Measurements from ENCODE around the gene P3H4. TPM values are rescaled to one million over a fixed set of nuclear protein-coding genes. Genes with fewer than 3 reads are reported as not detected.

P3H4 gene
- total RNA-seq, 1 donor = 59.7 TPM

DNA sequence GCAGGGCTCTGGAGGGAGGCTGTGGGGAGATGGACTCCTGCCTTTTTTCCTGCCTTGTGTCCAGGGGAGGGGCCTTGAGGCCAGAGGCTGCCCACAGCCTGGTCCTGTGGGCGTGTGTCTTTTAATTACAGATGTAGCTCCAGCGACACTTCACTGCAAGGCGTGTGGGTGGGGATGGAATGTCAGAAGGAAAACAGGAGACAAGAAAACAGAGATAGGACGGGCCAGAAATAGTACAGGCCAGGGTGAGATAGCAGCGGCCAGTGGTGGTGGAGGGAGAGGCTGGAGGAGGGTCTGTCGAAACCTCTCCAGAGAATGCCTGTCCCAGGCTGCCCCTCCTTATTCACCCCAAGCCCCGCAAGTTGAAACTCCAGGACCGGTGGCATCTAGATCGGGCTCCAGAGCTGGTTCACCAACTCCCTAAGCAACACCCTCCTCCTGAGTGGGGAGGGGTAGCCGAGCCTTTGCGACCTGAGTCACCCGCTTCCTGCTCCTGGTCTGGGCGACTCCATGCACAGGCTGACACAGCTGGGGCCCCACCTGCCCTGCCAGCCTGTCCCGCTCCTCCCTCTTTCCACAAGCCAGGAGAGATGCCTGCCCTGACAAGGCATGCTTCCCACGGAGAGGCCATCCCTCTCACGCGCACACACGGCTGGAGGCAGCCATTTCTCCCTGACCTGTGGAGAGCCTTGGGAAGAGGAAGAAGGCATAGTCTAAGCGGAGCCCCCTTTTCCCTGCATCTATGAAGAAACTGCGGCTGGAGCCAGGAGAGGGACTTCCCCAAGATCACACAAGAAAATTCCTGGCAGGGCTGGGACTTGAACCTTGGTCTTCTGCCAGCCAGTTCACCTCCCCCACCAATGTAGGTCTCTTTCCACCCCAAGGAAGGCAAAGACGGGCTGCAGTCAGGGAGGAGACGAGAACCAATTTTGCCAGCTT lies 18.6 kb downstream of the P3H4 start:
- H3K79me2 ChIP-seq (ENCODE audit: insufficient read depth, low read length) = no peaks in the 10 kb centered on the region
- peak overlapping the region; percentile 61 for H3K4me2 ChIP-seq (ENCODE audit: insufficient read depth, low read length)
- H3K4me3 ChIP-seq (ENCODE audit: insufficient read depth, low read length) = peak overlapping the region; percentile 35
- DNase-seq (ENCODE audit: insufficient read length, low spot score, missing footprints) = peak; percentile 90
- no peak overlapping the region for H3K27ac ChIP-seq (ENCODE audit: low read depth, low read length)
- TF ChIP-seq, protein P1, sequence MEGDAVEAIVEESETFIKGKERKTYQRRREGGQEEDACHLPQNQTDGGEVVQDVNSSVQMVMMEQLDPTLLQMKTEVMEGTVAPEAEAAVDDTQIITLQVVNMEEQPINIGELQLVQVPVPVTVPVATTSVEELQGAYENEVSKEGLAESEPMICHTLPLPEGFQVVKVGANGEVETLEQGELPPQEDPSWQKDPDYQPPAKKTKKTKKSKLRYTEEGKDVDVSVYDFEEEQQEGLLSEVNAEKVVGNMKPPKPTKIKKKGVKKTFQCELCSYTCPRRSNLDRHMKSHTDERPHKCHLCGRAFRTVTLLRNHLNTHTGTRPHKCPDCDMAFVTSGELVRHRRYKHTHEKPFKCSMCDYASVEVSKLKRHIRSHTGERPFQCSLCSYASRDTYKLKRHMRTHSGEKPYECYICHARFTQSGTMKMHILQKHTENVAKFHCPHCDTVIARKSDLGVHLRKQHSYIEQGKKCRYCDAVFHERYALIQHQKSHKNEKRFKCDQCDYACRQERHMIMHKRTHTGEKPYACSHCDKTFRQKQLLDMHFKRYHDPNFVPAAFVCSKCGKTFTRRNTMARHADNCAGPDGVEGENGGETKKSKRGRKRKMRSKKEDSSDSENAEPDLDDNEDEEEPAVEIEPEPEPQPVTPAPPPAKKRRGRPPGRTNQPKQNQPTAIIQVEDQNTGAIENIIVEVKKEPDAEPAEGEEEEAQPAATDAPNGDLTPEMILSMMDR (IDR thresholded peaks at IDR 0.05; ENCODE audit: extremely low read depth, low read depth, low read length) = no peak
- peak overlapping the region; percentile 71 for H2AFZ ChIP-seq (ENCODE audit: low read length)
- H3K4me1 ChIP-seq (ENCODE audit: insufficient read depth, low read length) = peaks cover 10% of the 10 kb centered on the region
- no peaks in the 10 kb centered on the region for H3K9me3 ChIP-seq (ENCODE audit: low read depth, low read length)
- H3K27me3 ChIP-seq (ENCODE audit: insufficient read depth, low read length) = peaks cover 3% of the 10 kb centered on the region
- no peaks in the 10 kb centered on the region for H4K20me1 ChIP-seq (ENCODE audit: insufficient read depth, low read length)
- H3K36me3 ChIP-seq (ENCODE audit: insufficient read depth, low read length) = no peaks in the 10 kb centered on the region

GRCh38 chr17:41787021-41787418 lies 24.7 kb downstream of the P3H4 start:
- H4K20me1 ChIP-seq (ENCODE audit: insufficient read depth, low read length) = no peaks in the 10 kb centered on the region
- H3K4me3 ChIP-seq (ENCODE audit: insufficient read depth, low read length) = no peak overlapping the region
- peak; percentile 34 for DNase-seq (ENCODE audit: insufficient read length, low spot score, missing footprints)
- no peaks in the 10 kb centered on the region for H3K36me3 ChIP-seq (ENCODE audit: insufficient read depth, low read length)
- H3K27ac ChIP-seq (ENCODE audit: low read depth, low read length) = no peak overlapping the region
- no peak overlapping the region for H2AFZ ChIP-seq (ENCODE audit: low read length)
- no peaks in the 10 kb centered on the region for H3K79me2 ChIP-seq (ENCODE audit: insufficient read depth, low read length)
- no peaks in the 10 kb centered on the region for H3K9me3 ChIP-seq (ENCODE audit: low read depth, low read length)
- H3K4me2 ChIP-seq (ENCODE audit: insufficient read depth, low read length) = no peak overlapping the region
- TF ChIP-seq, protein P1 (IDR thresholded peaks at IDR 0.05; ENCODE audit: extremely low read depth, low read depth, low read length) = no peak
- H3K27me3 ChIP-seq (ENCODE audit: insufficient read depth, low read length) = peaks cover 13% of the 10 kb centered on the region
- peaks cover 10% of the 10 kb centered on the region for H3K4me1 ChIP-seq (ENCODE audit: insufficient read depth, low read length)

DNA sequence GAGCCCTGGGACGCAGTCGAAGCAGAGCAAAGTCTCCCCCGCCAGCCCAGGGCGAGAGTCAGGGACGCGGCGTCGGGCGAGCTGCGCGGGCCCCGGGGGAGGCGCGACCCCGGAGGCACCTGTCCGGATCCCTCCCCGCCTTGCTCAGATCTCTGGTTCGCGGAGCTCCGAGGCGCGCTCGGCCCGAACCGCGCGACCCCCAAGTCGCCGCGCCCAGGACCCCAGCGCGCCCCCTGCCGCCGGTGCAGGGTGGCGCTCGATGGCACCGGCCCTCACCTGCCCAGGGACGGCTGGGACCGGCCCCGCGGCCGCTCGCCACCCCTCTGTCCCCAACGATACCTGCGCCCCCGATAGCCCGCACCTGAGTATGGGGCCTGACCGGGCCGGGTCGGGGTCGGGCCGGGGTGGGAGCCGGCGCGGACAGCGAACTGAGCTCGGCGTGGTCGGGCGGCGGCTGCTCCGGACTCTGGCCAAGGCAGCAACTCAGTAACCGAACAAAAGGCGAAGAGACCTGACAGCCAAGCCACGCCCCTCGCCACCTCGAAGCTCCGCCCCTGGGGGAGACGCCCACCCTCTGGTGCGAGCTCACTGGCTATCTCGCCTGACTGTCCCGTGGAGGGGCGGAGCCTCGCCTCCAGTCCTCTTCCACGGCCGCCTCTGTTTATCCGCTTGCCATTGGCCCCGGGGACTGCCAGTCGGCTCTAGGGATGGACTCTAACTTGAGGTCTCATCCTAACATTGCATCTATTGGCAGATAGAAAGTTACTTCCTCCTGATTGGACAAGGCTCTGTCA lies 25.3 kb downstream of the P3H4 start, which contains the start of gene JUP:
TSS of gene JUP (minus strand) at position 485 of the 794 bp plus-strand sequence. CDS start 14,857 bp downstream, outside the sequence.
- no peaks in the 10 kb centered on the region for H3K36me3 ChIP-seq (ENCODE audit: insufficient read depth, low read length)
- peaks cover 10% of the 10 kb centered on the region for H3K4me1 ChIP-seq (ENCODE audit: insufficient read depth, low read length)
- H3K27me3 ChIP-seq (ENCODE audit: insufficient read depth, low read length) = peaks cover 13% of the 10 kb centered on the region
- peak within 1 kb of the TSS; percentile 68 for H3K4me3 ChIP-seq (ENCODE audit: insufficient read depth, low read length)
- H4K20me1 ChIP-seq (ENCODE audit: insufficient read depth, low read length) = no peaks in the 10 kb centered on the region
- peak within 1 kb of the TSS; percentile 51 for H2AFZ ChIP-seq (ENCODE audit: low read length)
- H3K79me2 ChIP-seq (ENCODE audit: insufficient read depth, low read length) = no peaks in the 10 kb centered on the region
- TF ChIP-seq, protein P1 (IDR thresholded peaks at IDR 0.05; ENCODE audit: extremely low read depth, low read depth, low read length) = no peak
- peak within 1 kb of the TSS; percentile 41 for H3K4me2 ChIP-seq (ENCODE audit: insufficient read depth, low read length)
- H3K9me3 ChIP-seq (ENCODE audit: low read depth, low read length) = no peaks in the 10 kb centered on the region
- DNase-seq (ENCODE audit: insufficient read length, low spot score, missing footprints) = peak; percentile 99
- no peak within 1 kb of the TSS for H3K27ac ChIP-seq (ENCODE audit: low read depth, low read length)
